HUES48 (cell line): ENCODE results near the gene SPINK4.

Experiments
- H3K27ac ChIP-seq: one replicate; pipeline ENCODE4 v1.7.0; 2013; ENCODE audit warnings: low read depth, low read length, inconsistent platforms
- H3K27me3 ChIP-seq: 2 replicates; pipeline ENCODE4 v1.6.1; 2013; ENCODE audit warnings: mild to moderate bottlenecking, low read length; ENCODE audit not compliant: control insufficient read depth, insufficient read depth
- H3K36me3 ChIP-seq: 2 replicates; pipeline ENCODE4 v1.6.1; 2013; ENCODE audit warnings: low read length; ENCODE audit not compliant: control insufficient read depth, insufficient read depth
- H3K4me1 ChIP-seq: 2 replicates; pipeline ENCODE4 v1.6.1; 2013; ENCODE audit warnings: mild to moderate bottlenecking, low read length; ENCODE audit not compliant: control insufficient read depth, insufficient read depth
- H3K4me3 ChIP-seq: 2 replicates; pipeline ENCODE4 v1.5.1; 2013; ENCODE audit warnings: mild to moderate bottlenecking, low read depth, low read length
- H3K9ac ChIP-seq: 2 replicates; pipeline ENCODE4 v1.6.1; 2013; ENCODE audit warnings: mild to moderate bottlenecking, low read depth, low read length, moderate library complexity
- H3K9me3 ChIP-seq: 2 replicates; pipeline ENCODE4 v1.6.1; 2013; ENCODE audit warnings: low read length; ENCODE audit not compliant: control insufficient read depth, insufficient read depth

Gene SPINK4

DNA sequence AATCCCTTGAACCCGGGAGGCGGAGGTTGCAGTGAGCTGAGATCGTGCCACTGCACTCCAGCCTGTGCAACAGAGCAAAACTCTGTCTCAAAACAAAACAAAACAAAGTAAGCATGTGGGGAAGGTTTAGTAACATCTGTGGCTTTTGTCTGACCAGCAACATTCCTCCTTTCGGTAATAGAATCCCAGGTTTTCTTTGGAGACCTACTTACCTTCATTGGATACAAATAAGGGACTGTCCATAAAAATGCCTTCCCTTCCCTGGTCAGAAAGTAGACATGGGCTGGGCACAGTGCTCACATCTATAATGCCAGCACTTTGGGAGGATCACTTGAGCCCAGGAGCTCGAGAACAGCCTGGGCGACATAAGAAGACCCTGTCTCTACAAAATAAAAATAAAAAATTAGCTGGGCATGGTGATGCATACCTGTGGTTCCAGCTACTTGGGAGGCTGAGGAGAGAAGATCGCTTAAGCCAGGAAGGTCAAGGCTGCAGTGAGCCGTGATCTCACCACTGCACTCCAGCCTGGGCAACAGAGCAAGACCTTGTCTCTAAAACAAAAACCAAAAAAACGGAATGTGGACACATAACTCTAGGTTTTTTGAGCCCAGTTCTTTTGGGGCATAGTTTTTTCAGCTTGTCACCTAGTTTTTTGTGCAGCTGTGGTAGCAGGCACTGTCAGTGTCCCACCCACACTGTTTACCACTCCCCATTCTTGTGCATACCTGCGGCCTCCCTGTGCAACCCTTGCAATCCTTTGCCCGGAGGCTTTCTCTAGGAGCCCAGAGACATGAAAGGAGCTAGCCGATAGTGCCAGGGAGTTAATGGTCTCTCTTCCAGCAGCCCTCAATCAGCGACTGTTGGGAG, 9.0 kb upstream of the SPINK4 start:
- H3K36me3 ChIP-seq, result no peaks in the 10 kb centered on the region
- no peak overlapping the region for H3K9ac ChIP-seq
- H3K27me3 ChIP-seq, result no peaks in the 10 kb centered on the region
- no peaks in the 10 kb centered on the region for H3K9me3 ChIP-seq
- H3K27ac ChIP-seq, result no peak overlapping the region
- 0 out of 2 replicates have a peak, but pooled peaks cover 7% of the 10 kb centered on the region for H3K4me1 ChIP-seq
- H3K4me3 ChIP-seq, result no peak overlapping the region

DNA sequence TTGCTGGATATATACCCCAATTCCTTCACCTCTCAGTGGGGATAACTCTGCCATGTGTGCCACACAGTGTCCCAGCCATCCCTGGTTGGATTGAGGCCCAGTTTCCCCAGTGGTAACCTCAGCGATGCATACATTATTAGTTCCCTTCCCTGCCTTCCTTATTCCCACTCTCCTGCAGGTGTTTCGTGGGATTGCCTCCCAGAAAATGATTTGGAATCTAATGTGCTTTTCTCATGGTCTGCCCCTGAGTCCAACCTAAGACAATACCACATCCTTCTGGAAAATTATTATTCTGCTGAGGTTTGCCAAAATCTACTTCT, 8.4 kb upstream of the SPINK4 start:
- Histone ChIP-seq H3K27ac (no peak overlapping the region), H3K27me3 (no peaks in the 10 kb centered on the region), H3K36me3 (no peaks in the 10 kb centered on the region), H3K4me3 (no peak overlapping the region), H3K9ac (no peak overlapping the region), H3K4me1 (0 out of 2 replicates have a peak, but pooled peaks cover 7% of the 10 kb centered on the region), H3K9me3 (no peaks in the 10 kb centered on the region)

DNA sequence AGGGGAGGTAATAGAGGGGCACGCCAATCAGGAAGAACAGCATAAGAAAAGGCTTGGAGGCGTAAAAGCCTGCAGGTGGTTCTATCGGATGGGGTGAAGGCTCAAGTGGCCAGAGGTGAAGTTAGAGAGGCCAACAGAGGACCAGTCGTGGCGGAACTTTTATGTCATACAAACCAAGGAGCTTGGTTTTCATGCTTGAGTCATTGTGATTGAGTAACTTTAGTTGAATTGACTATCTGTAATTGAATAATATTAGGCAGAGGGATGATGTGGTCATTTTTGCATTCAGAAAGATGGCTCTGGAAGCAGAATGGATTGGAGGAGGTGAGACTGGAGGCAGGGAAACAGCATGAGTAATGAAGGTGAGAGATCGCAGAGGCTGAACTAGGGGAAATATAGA, 7.2 kb upstream of the SPINK4 start:
- no peak overlapping the region for H3K27ac ChIP-seq
- no peaks in the 10 kb centered on the region for H3K27me3 ChIP-seq
- 0 out of 2 replicates have a peak, but pooled peaks cover 7% of the 10 kb centered on the region for H3K4me1 ChIP-seq
- no peaks in the 10 kb centered on the region for H3K9me3 ChIP-seq
- no peaks in the 10 kb centered on the region for H3K36me3 ChIP-seq
- no peak overlapping the region for H3K4me3 ChIP-seq
- H3K9ac ChIP-seq, result no peak overlapping the region

DNA sequence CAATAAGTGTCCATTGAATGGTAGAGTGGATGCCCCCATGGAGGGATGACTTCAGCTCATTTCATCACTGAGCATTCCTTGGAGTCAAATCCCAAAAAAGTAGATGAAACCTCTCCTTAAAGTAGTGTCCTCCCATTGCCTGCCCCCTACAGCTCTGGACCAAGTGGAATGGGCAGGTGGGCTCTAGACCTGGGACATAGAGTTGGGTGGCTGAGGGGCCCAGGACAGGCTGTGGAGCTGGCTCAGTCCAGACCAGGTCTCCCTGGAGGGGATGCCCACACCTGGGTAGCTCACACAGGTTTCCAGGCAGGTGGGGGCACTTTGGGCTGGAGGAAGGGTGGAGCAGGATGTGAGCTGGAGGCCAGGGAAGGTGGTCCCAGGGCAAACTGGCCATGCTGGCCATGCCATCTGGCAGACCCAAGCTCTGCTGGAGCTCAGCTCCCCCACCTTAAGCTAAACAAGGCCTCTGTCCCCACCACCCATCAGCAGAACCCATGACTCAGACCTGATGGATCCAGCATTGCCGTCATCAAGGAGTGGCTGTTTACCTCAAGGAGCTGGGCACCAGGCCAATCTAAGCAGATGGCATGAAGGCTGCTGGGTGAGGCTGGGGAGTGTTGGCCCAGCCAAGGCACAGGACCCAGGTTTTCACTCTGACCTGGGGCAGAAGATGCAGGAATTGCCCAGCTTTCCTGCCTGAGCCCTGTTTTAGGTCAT, 6.2 kb upstream of the SPINK4 start:
- no peaks in the 10 kb centered on the region for H3K36me3 ChIP-seq
- H3K4me3 ChIP-seq, result no peak overlapping the region
- no peak overlapping the region for H3K9ac ChIP-seq
- H3K9me3 ChIP-seq, result no peaks in the 10 kb centered on the region
- H3K4me1 ChIP-seq, result no peaks in the 10 kb centered on the region
- no peak overlapping the region for H3K27ac ChIP-seq
- no peaks in the 10 kb centered on the region for H3K27me3 ChIP-seq

DNA sequence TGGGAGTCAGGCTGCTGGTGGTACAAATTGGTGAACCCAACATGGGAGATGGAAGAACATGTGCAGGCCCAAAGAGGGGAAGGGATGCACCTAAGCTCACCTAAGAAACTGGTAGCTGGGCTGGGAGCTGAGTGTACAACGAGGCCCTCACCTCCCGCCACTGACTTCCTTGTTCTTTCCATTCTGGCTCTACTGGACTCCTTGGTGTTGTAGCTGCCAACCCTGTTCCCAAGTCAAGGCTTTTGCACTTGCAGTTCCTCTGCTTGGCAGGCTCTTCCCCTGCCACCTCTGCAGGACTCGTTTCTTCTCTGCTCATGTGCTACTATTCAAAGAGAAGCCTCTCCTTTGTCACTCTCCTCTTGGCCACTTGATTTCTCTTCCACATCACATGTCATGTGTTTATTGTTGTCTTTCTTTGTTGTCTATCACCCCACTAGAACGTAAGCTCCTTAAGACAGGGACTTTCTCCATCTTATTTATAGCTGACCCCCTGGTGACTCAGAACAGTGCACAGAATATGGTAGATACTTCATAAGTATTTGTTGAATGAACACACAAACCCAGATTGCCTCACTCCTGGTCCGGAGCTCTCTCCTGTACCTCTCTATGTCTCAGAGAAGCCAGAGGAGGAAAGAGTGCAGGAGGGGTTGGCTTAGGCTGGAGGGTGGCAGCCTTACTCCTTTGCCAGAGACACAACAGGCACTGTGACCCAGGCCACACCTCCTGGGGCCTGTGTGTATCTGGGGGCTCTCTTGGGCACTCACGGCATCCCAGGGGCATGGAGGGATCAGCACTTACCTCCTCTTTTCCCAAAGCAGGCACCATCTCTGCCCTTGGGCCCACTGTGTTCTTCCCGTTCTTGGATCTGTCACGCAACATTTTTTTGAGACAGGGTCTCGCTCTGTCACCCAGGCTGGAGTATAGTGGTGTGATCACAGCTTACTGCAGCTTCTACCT, 5.2 kb upstream of the SPINK4 start:
- no peaks in the 10 kb centered on the region for H3K9me3 ChIP-seq
- H3K4me1 ChIP-seq, result no peaks in the 10 kb centered on the region
- no peak overlapping the region for H3K9ac ChIP-seq
- no peak overlapping the region for H3K27ac ChIP-seq
- H3K4me3 ChIP-seq, result no peak overlapping the region
- H3K36me3 ChIP-seq, result no peaks in the 10 kb centered on the region
- H3K27me3 ChIP-seq, result no peaks in the 10 kb centered on the region

DNA sequence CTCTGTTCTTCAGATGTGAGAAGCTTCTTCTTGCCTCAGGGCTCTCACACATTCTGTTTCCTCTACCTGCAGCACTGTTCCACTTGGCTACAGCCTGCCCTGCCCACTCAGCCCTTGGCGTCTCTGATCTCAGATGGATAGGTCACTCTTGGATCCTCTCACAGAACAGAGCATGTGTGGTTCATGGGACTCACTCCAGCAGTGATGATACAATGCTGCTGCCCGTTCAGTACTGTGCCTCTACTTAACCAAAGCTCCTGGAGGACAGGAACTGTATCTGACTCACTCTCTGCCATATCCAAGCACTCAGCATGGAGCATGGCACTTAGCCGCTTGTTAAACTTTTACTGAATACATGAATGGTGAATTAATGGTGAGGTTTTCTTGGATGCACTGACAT, 3.4 kb upstream of the SPINK4 start:
- Histone ChIP-seq H3K4me1 (no peaks in the 10 kb centered on the region), H3K9ac (no peak overlapping the region)

DNA sequence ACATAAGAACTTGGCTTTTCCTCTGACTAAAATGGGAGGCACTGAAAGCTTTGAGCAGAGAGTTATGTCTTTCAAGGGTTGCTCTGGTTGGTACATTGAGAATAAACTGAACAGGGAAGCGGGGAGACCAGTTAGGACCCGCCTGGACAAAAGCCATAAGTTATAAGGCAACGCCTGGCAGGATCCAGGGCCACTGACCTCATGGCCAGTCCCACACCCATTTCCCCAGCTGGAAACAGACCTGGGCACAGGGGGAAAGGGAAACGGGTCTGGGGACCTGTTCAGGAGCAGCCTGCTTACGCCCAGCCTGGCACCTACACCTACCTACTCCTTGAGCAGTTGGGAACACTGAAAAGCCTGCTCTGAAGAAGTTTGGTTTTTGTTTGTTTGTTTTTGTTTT, 1.3 kb downstream of the SPINK4 start:
- no peak overlapping the region for H3K27ac ChIP-seq
- H3K4me1 ChIP-seq, result no peaks in the 10 kb centered on the region
- H3K27me3 ChIP-seq, result no peaks in the 10 kb centered on the region

More for the DNA sequence above, 3.4 kb upstream of the SPINK4 start:
- H3K36me3 ChIP-seq, result no peaks in the 10 kb centered on the region
- no peak overlapping the region for H3K4me3 ChIP-seq
- H3K27me3 ChIP-seq, result no peaks in the 10 kb centered on the region
- no peaks in the 10 kb centered on the region for H3K9me3 ChIP-seq
- H3K27ac ChIP-seq, result no peak overlapping the region

DNA sequence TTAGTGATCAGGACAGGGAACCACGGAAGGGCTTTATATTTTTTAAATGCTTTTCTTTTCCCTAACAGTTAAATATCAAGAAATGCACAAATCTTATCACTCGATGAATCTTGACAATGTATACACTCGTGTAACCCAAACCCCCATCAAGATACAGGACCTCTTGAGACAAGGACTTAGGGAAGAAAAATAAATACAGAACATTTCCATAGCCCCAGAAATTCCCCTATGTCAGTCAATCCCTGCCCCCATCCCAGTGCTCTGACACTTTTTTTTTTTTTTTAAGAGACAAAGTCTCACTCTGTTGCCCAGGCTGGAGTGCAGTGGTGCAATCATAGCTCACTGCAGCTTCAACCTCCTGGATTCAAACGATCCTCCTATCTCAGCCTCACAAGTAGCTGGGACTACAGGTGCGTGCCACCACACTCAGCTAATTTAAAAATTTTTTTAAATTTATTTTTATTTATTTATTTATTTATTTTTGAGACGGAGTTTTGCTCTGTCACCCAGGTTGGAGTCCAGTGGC, 2.7 kb downstream of the SPINK4 start:
- Histone ChIP-seq H3K27me3 (no peaks in the 10 kb centered on the region), H3K36me3 (no peaks in the 10 kb centered on the region), H3K4me3 (no peak overlapping the region), H3K9ac (no peak overlapping the region), H3K9me3 (no peaks in the 10 kb centered on the region), H3K27ac (no peak overlapping the region), H3K4me1 (no peaks in the 10 kb centered on the region)

More for the DNA sequence above, 1.3 kb downstream of the SPINK4 start:
- no peak overlapping the region for H3K4me3 ChIP-seq
- H3K36me3 ChIP-seq, result no peaks in the 10 kb centered on the region
- no peaks in the 10 kb centered on the region for H3K9me3 ChIP-seq
- H3K9ac ChIP-seq, result no peak overlapping the region

DNA sequence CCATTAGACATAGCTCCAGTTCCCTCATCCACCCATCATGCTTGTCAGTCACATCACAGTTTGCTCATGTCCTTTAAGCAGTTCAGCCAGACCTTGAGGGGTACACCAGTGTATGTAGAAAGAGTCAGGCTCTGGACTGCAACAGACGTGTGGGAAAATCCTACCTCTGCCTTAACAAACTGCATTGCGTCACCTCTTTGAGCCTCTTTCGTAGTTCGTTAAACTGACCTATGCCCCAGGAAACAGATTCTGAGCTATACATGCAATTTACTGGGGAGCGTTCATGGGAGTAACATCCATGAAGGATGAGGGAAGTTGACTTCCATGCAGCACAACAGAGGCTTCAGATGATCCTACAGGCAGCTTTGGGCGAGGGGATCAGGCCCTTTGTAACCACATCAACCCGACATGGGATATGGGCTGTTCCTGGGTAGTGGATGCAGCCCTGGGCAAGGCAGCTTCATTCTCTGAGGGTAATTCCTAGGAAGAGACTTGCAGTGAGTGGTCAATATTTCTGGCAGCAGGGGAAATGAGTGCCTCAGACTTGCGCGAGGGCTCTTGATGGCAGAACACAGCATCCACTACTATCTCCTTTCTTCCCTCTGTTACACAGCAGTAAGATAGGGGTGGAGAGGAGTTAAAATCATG, 4.3 kb downstream of the SPINK4 start:
- Histone ChIP-seq H3K27me3 (no peaks in the 10 kb centered on the region), H3K9me3 (no peaks in the 10 kb centered on the region), H3K9ac (no peak overlapping the region), H3K27ac (no peak overlapping the region), H3K36me3 (no peaks in the 10 kb centered on the region), H3K4me3 (no peak overlapping the region), H3K4me1 (no peaks in the 10 kb centered on the region)

DNA sequence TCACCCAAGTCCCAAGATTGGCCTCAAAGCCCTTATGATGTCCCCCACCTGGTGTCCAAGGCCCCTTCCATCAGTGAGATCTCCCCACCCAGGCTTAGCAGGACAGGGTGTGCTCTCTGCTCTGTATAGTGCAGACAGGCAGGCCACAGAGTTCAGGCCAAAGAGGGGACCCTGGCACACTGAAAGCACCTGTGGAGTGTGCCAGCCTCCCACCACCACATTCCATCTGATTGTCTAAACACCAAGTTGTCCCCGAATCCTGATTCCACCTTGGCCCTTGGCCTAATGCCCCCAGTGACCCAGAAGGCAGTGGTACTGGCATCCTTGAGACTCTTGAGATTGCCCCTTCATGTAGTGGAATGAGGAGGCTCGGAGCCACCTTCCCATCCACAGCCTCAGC, 5.4 kb downstream of the SPINK4 start:
- Histone ChIP-seq H3K36me3 (peaks cover 7% of the 10 kb centered on the region; the same call in 1 of the 2 replicates), H3K27ac (no peak overlapping the region), H3K27me3 (no peaks in the 10 kb centered on the region), H3K9me3 (no peaks in the 10 kb centered on the region), H3K9ac (no peak overlapping the region), H3K4me3 (no peak overlapping the region), H3K4me1 (no peaks in the 10 kb centered on the region)
